HCT116 (cell line): ENCODE measurements around the gene A4GALT. TPM values are rescaled to one million over a fixed set of nuclear protein-coding genes. Genes with fewer than 3 reads are reported as not detected.

Experiments used
- ATAC-seq: fragments of 200-7000 bp; cut with Tn5 transposase; 2 replicates; pipeline ENCODE4 v1.9.1; 2020; ENCODE audit warnings: mild to moderate bottlenecking, moderate library complexity
- BruUV-seq: library from RNA; stranded (reverse); fragments of 400-500 nt; replicated peaks from 2 replicates; lab custom pipeline; 2021; lab: Mats Ljungman, UMichigan
- CTCF ChIA-PET: fragments of 300-600 bp; sonication (Branson Sonifier 250); formaldehyde crosslinking; loops from one replicate; lab custom pipeline; 2021; ENCODE audit warnings: antibody characterized with exemption; lab: Charles Lee
- POLR2A ChIA-PET: fragments of 300-600, 350-600 bp; sonication (Branson Sonifier 250); formaldehyde crosslinking; loops from one replicate; lab custom pipeline; 2021; ENCODE audit warnings: antibody characterized with exemption; lab: Charles Lee
- RAD21 ChIA-PET, 2 experiments: fragments of 300-600 bp; sonication (Branson Sonifier 250); formaldehyde crosslinking; loops; one replicate each; lab custom pipeline; 2023; ENCODE audit warnings: low total read pairs in 2 of 2; ENCODE audit not compliant: uncharacterized antibody in 2 of 2, unreplicated experiment in 2 of 2, low non-redundant PET in 1 of 2; lab: Charles Lee
- DNase-seq: peaks from one replicate; pipeline ENCODE4 v3.0.0-alpha.2; 2010; ENCODE audit warnings: low read depth, low spot score
- H2AFZ ChIP-seq: fragments of 200-600 bp; shearing (Covaris generic), sonication (generic); 2 replicates; pipeline ENCODE4 v1.6.1; 2017; ENCODE audit warnings: low read depth, mixed run types, mixed read lengths, antibody characterized with exemption, low read length; ENCODE audit not compliant: poor library complexity, severe bottlenecking
- H3K27ac ChIP-seq: 2 replicates; pipeline ENCODE4 v1.5.1; 2012; ENCODE audit warnings: low read depth, low read length
- H3K27me3 ChIP-seq: fragments of 200-600 bp; sonication (generic); 2 replicates; pipeline ENCODE4 v1.6.1; 2016; ENCODE audit warnings: mixed run types, low read length, mixed read lengths; ENCODE audit not compliant: insufficient read depth
- H3K36me3 ChIP-seq, 2 experiments: fragments of 200-500 bp in 1 of 2; fragments of 200-600 bp in 1 of 2; sonication (Bioruptor generic) in 1 of 2; sonication (generic) in 1 of 2; 2 replicates each; pipeline versions ENCODE4 v1.5.1 to v1.6.1; 2014 to 2016; ENCODE audit warnings: low read length in 2 of 2, inconsistent platforms in 1 of 2, mixed read lengths in 1 of 2, mixed run types in 1 of 2; ENCODE audit not compliant: insufficient read depth in 2 of 2, control insufficient read depth in 1 of 2
- H3K4me1 ChIP-seq, 2 experiments: fragments of 200-600 bp in 1 of 2; sonication (generic) in 1 of 2; 2 replicates each; pipeline versions ENCODE4 v1.5.1 to v1.6.1; 2012 to 2017; ENCODE audit warnings: low read length in 2 of 2, inconsistent platforms in 1 of 2, mild to moderate bottlenecking in 1 of 2, mixed read lengths in 1 of 2, mixed run types in 1 of 2, moderate library complexity in 1 of 2; ENCODE audit not compliant: insufficient read depth in 2 of 2, control insufficient read depth in 1 of 2
- H3K4me2 ChIP-seq: fragments of 200-600 bp; sonication (generic); 2 replicates; pipeline ENCODE4 v1.6.1; 2017; ENCODE audit warnings: mixed run types, low read length, mixed read lengths
- H3K4me3 ChIP-seq, 2 experiments: fragments of 200-600 bp in 1 of 2; sonication (generic) in 1 of 2; replicated peaks in 1 of 2; 2 replicates each; pipeline ENCODE4 v1.5.1; 2011 to 2016; ENCODE audit warnings: low read length in 2 of 2, control low read depth in 1 of 2, low read depth in 1 of 2, mild to moderate bottlenecking in 1 of 2, mixed read lengths in 1 of 2, mixed run types in 1 of 2
- H3K79me2 ChIP-seq: fragments of 200-600 bp; sonication (generic); 2 replicates; pipeline ENCODE4 v1.6.1; 2017; ENCODE audit warnings: mild to moderate bottlenecking, mixed run types, low read length, moderate library complexity, mixed read lengths; ENCODE audit not compliant: insufficient read depth
- H3K9ac ChIP-seq: fragments of 200-600 bp; sonication (generic); 2 replicates; pipeline ENCODE4 v1.6.1; 2016; ENCODE audit warnings: low read length, mixed read lengths
- H3K9me2 ChIP-seq: fragments of 200-600 bp; sonication (generic), shearing (Covaris generic); 2 replicates; pipeline ENCODE4 v1.6.1; 2017; ENCODE audit warnings: mixed run types, mild to moderate bottlenecking, moderate library complexity; ENCODE audit not compliant: insufficient read depth
- H3K9me3 ChIP-seq, 2 experiments: fragments of 200-500 bp in 1 of 2; fragments of 200-600 bp in 1 of 2; sonication (Bioruptor generic) in 1 of 2; sonication (generic) in 1 of 2; 2 replicates each; pipeline ENCODE4 v1.6.1; 2014 to 2017; ENCODE audit warnings: low read length in 2 of 2, mixed read lengths in 2 of 2, inconsistent platforms in 1 of 2, low read depth in 1 of 2, mild to moderate bottlenecking in 1 of 2, mixed run types in 1 of 2, moderate library complexity in 1 of 2; ENCODE audit not compliant: control insufficient read depth in 1 of 2, insufficient read depth in 1 of 2
- H4K20me1 ChIP-seq: fragments of 200-600 bp; sonication (generic), shearing (Covaris generic); 2 replicates; pipeline ENCODE4 v1.6.1; 2017; ENCODE audit warnings: mixed run types, mild to moderate bottlenecking, moderate library complexity; ENCODE audit not compliant: insufficient read depth
- CBX3 ChIP-seq: IDR thresholded peaks from 2 replicates; pipeline ENCODE4 v1.6.1; 2012; ENCODE audit warnings: low read depth
- CEBPB ChIP-seq: IDR thresholded peaks from 2 replicates; pipeline ENCODE4 v1.6.1; 2012; ENCODE audit warnings: low read depth
- EGR1 ChIP-seq: IDR thresholded peaks from 2 replicates; pipeline ENCODE4 v1.6.1; 2012; ENCODE audit warnings: low read depth
- ELF1 ChIP-seq: IDR thresholded peaks from 2 replicates; pipeline ENCODE4 v1.6.1; 2012; ENCODE audit warnings: low read depth, borderline replicate concordance
- EZH2 ChIP-seq: fragments of 200-600 bp; sonication (generic); IDR thresholded peaks from 2 replicates; pipeline ENCODE4 v1.6.1; 2017; ENCODE audit warnings: antibody characterized with exemption, mixed run types
- FOSL1 ChIP-seq: IDR thresholded peaks from 2 replicates; pipeline ENCODE4 v1.6.1; 2012; ENCODE audit warnings: low read depth
- JUND ChIP-seq: IDR thresholded peaks from 2 replicates; pipeline ENCODE4 v1.6.1; 2012
- SRF ChIP-seq: IDR thresholded peaks from 2 replicates; pipeline ENCODE4 v1.6.1; 2012; ENCODE audit warnings: low read depth
- YY1 ChIP-seq: IDR thresholded peaks from 2 replicates; pipeline ENCODE4 v1.6.1; 2011; ENCODE audit warnings: low read length, low read depth, moderate library complexity, mild to moderate bottlenecking; ENCODE audit not compliant: insufficient replicate concordance; ENCODE audit errors: extremely low read depth
- ZNF274 ChIP-seq: fragments of 200-500 bp; sonication (Bioruptor generic); IDR thresholded peaks from 2 replicates; pipeline ENCODE4 v1.6.1; 2014; ENCODE audit warnings: mild to moderate bottlenecking, low read depth, low read length, inconsistent platforms
- intact Hi-C: fragments of 100-400 bp; cut with micrococcal nuclease; formaldehyde crosslinking; loops from 2 replicates; pipeline ENCODE4 v1.10.0; 2022
- total RNA-seq: library from RNA; stranded (reverse); gene quantifications from one replicate; pipeline ENCODE4 v1.2.1, GENCODE V29; 2021; ENCODE audit not compliant: unreplicated experiment
- TF ChIP-seq, protein P1 (sequence below), 3 experiments: fragments of 200-600 bp in 1 of 3; sonication (generic) in 1 of 3; IDR thresholded peaks in 2 of 3; conservative IDR thresholded peaks in 1 of 3; 2 replicates each; pipeline ENCODE4 v1.5.1; 2012 to 2017; ENCODE audit warnings: low read depth in 2 of 3, low read length in 2 of 3, antibody characterized with exemption in 1 of 3, borderline replicate concordance in 1 of 3, control low read depth in 1 of 3, mild to moderate bottlenecking in 1 of 3, mixed read lengths in 1 of 3, mixed run types in 1 of 3, moderate library complexity in 1 of 3; ENCODE audit not compliant: insufficient read depth in 1 of 3
- TF ChIP-seq, protein P2 (sequence below): IDR thresholded peaks from 2 replicates; pipeline ENCODE4 v1.6.1; 2012
- TF ChIP-seq, protein P3 (sequence below): IDR thresholded peaks from 2 replicates; pipeline ENCODE4 v1.6.1; 2012; ENCODE audit warnings: low read depth

The A4GALT gene
- total RNA-seq, 1 experiment from 2014 or later, result 16.0 TPM

DNA sequence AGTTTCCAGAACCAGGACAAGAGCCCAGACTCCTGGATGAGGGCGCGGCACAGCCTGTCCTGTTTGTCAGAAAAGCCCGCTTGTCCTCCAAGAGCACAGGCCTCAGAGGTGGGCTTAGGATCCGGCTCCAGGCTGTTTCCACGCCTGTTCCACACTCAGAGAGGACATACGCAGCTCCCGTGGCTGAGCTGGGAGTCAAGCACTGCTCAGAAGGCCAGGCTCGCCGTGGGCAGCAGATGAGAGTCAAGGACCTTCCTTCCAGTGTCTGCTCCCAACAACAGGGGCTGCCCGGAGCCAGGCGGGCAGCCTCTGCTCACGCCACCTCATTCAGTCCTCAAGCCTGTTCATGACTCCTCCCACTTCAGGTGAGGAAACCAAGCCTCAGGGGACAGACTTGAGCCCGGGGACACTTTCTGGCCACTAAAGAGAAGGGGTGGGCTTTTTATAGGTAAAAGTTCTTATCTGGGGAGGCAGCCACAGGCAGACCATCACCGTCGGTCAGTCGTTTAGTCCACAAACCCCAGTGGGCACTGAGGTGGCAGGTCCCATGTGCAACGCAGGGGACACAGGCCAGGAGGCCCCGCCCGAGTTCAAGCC is 75.2 kb downstream of the A4GALT start (continued):
- TF ChIP-seq YY1, result no peak
- no peak for TF ChIP-seq FOSL1
- TF ChIP-seq JUND, result no peak

DNA sequence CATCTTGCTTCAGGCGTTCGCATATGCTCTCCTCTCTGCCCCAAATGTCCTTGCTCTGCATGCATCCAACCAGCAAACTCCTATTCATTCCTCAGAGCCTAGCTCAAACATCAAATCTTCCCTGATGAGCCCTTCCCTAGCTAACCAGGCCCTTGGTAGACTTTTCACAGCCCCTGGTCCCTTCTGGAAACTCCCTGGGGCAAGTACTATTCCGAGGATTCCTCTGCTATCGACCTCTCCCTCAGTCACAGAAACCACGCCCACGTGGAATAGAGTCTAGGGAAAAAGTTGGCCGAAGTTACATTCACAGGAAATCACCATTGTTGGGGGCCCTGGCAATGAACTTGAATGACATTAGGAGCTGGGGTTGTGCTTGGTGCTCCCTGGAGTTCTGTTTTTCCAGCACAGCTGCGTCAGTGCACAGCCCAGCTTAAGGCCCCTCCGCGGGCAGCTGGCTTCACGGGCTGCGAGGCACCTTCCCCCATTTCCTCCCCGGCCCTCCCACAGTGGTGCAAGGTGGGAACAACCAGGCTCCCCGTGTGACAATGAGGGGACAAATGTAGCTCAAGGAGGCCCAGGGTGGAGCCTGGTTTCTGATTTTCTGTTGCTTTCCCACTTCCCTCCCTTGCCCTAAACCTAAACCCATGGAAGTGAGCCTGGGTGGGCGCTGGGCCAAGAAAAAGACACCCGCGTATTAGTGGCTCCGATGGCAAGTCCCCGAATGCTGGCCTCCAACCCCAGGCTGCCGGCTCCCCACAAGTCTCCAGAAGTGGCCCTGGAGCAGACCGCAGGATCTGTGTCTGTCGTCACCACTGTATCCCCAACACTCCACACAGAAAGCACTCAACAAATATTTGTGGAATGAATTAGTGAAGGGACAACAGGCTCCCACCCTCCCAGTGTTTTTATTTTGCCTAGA is 76.0 kb downstream of the A4GALT start:
- no peaks in the 10 kb centered on the region for H4K20me1 ChIP-seq
- no peaks in the 10 kb centered on the region for H3K9me3 ChIP-seq
- DNase-seq, result no peak
- intact Hi-C loops, result no loop called here
- ChIA-PET RAD21 (no interaction called here), CTCF (no interaction called here), POLR2A (no interaction called here)
- no peak overlapping the region for H3K9ac ChIP-seq
- peaks cover 83% of the 10 kb centered on the region for H3K79me2 ChIP-seq
- no peak for ATAC-seq
- TF ChIP-seq, protein P1, sequence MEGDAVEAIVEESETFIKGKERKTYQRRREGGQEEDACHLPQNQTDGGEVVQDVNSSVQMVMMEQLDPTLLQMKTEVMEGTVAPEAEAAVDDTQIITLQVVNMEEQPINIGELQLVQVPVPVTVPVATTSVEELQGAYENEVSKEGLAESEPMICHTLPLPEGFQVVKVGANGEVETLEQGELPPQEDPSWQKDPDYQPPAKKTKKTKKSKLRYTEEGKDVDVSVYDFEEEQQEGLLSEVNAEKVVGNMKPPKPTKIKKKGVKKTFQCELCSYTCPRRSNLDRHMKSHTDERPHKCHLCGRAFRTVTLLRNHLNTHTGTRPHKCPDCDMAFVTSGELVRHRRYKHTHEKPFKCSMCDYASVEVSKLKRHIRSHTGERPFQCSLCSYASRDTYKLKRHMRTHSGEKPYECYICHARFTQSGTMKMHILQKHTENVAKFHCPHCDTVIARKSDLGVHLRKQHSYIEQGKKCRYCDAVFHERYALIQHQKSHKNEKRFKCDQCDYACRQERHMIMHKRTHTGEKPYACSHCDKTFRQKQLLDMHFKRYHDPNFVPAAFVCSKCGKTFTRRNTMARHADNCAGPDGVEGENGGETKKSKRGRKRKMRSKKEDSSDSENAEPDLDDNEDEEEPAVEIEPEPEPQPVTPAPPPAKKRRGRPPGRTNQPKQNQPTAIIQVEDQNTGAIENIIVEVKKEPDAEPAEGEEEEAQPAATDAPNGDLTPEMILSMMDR (IDR thresholded peaks at IDR 0.05 in 2 of 3, conservative IDR thresholded peaks at IDR 0.05 in 1 of 3; ENCODE audit: borderline replicate concordance in 1 of 3, insufficient read depth in 1 of 3, low read depth in 2 of 3, low read length in 2 of 3), result no peak
- TF ChIP-seq ZNF274, result no peak
- TF ChIP-seq, protein P2, sequence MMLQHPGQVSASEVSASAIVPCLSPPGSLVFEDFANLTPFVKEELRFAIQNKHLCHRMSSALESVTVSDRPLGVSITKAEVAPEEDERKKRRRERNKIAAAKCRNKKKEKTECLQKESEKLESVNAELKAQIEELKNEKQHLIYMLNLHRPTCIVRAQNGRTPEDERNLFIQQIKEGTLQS, result no peak
- TF ChIP-seq YY1, result no peak
- no peak for TF ChIP-seq EGR1
- TF ChIP-seq SRF, result no peak
- TF ChIP-seq CBX3, result no peak
- no peak for TF ChIP-seq EZH2
- TF ChIP-seq CEBPB, result no peak
- no peak for TF ChIP-seq ELF1
- TF ChIP-seq, protein P3, sequence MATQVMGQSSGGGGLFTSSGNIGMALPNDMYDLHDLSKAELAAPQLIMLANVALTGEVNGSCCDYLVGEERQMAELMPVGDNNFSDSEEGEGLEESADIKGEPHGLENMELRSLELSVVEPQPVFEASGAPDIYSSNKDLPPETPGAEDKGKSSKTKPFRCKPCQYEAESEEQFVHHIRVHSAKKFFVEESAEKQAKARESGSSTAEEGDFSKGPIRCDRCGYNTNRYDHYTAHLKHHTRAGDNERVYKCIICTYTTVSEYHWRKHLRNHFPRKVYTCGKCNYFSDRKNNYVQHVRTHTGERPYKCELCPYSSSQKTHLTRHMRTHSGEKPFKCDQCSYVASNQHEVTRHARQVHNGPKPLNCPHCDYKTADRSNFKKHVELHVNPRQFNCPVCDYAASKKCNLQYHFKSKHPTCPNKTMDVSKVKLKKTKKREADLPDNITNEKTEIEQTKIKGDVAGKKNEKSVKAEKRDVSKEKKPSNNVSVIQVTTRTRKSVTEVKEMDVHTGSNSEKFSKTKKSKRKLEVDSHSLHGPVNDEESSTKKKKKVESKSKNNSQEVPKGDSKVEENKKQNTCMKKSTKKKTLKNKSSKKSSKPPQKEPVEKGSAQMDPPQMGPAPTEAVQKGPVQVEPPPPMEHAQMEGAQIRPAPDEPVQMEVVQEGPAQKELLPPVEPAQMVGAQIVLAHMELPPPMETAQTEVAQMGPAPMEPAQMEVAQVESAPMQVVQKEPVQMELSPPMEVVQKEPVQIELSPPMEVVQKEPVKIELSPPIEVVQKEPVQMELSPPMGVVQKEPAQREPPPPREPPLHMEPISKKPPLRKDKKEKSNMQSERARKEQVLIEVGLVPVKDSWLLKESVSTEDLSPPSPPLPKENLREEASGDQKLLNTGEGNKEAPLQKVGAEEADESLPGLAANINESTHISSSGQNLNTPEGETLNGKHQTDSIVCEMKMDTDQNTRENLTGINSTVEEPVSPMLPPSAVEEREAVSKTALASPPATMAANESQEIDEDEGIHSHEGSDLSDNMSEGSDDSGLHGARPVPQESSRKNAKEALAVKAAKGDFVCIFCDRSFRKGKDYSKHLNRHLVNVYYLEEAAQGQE, result no peak
- no peaks in the 10 kb centered on the region for H3K36me3 ChIP-seq
- no peak overlapping the region for H2AFZ ChIP-seq
- H3K4me3 ChIP-seq, result no peak overlapping the region
- H3K27ac ChIP-seq, result no peak overlapping the region
- H3K9me2 ChIP-seq, result no peaks in the 10 kb centered on the region
- no peak overlapping the region for H3K4me2 ChIP-seq
- peaks cover 1 to 22% of the 10 kb centered on the region in 2 experiments; a peak in 3 of 4 replicates for H3K4me1 ChIP-seq
- BruUV-seq, result no TSS peak
- no peaks in the 10 kb centered on the region for H3K27me3 ChIP-seq
